Measurements from ENCODE around the gene PCMTD2. TPM values are rescaled to one million over a fixed set of nuclear protein-coding genes. Genes with fewer than 3 reads are reported as not detected.

The PCMTD2 gene
- total and polyA plus RNA-seq, 2 of the 8 experiments (the other 6 are each of a cell fraction or from before 2014, with no cell fraction given) = 21.4 to 55.1 TPM

GRCh38 chr20:64253443-64253842 is 2.1 kb upstream of the PCMTD2 start:
- peaks cover 6% of the 10 kb centered on the region for H3K79me1 ChIP-seq (ENCODE audit: low read depth, low read length)
- H3K18ac ChIP-seq (ENCODE audit: extremely low read depth, low read length) = no peak overlapping the region
- H4K8ac ChIP-seq (ENCODE audit: extremely low read depth, insufficient read depth, low read length) = no peak overlapping the region
- H3K4ac ChIP-seq (replicated peaks; ENCODE audit: insufficient read length, low read depth, low read length) = no peak overlapping the region
- H3K9me3 ChIP-seq (ENCODE audit: insufficient read depth in 2 of 2, low read depth in 1 of 2, low read length in 1 of 2) = no peaks in the 10 kb centered on the region
- peaks cover 3% of the 10 kb centered on the region; the same call in 1 of the 2 replicates for H3K23me2 ChIP-seq (ENCODE audit: low read depth, low read length)
- H4K91ac ChIP-seq (replicated peaks; ENCODE audit: insufficient read length, low read length) = no peak overlapping the region
- no peak overlapping the region for H2BK120ac ChIP-seq (replicated peaks; ENCODE audit: low read depth, low read length)
- H3K36me3 ChIP-seq (ENCODE audit: control insufficient read depth in 2 of 4, insufficient read depth in 4 of 4, low read length in 3 of 4) = no peaks in the 10 kb centered on the region
- H2BK5ac ChIP-seq (ENCODE audit: low read depth, low read length) = no peak overlapping the region
- H3K79me2 ChIP-seq (ENCODE audit: control insufficient read depth in 1 of 2, insufficient read depth in 2 of 2, low read length in 2 of 2) = peaks cover 4 to 26% of the 10 kb centered on the region in 2 experiments; a peak in 3 of 4 replicates
- no peak for FAIRE-seq
- POLR2A ChIA-PET (ENCODE audit: partially characterized antibody) = interaction anchor here (3.2 kb wide), 1 partner anchor 31 kb away, joined by 11 read pairs; no protein-coding TSS in a partner anchor
- 87% methylated on average over 4 of the region's 4 CpGs; no CpG with 5 or more reads in 1 of the 2 experiments for WGBS, 2 experiments (ENCODE audit: extremely low coverage in 1 of 2, insufficient coverage in 1 of 2, insufficient read length in 1 of 2, insufficient replicate concordance in 2 of 2, low coverage in 1 of 2, low lambda C conversion rate in 2 of 2, missing lambda C conversion rate in 1 of 2)
- no peak overlapping the region for H3K23ac ChIP-seq (ENCODE audit: insufficient read length)
- no peak overlapping the region for H2BK12ac ChIP-seq (ENCODE audit: low read depth, low read length)
- H2BK20ac ChIP-seq (ENCODE audit: low read length) = no peak overlapping the region
- H3K27me3 ChIP-seq (replicated peaks in 1 of 4; ENCODE audit: control insufficient read depth in 3 of 4, extremely low read depth in 1 of 4, insufficient read depth in 3 of 4, low read length in 3 of 4) = no peaks in the 10 kb centered on the region; a peak in 1 of 7 replicates
- H3K14ac ChIP-seq (ENCODE audit: insufficient read length) = no peak overlapping the region
- no peak overlapping the region for H3K56ac ChIP-seq (replicated peaks; ENCODE audit: insufficient read length, low read depth, low read length)
- CTCF ChIA-PET (ENCODE audit: partially characterized antibody) = interaction anchor here (0.6 to 6.5 kb wide), 4 partner anchors 10 to 134 kb away, joined by 3 to 41 read pairs (median 3); no protein-coding TSS in a partner anchor
- H3K27ac ChIP-seq (ENCODE audit: low read depth, low read length) = no peak overlapping the region
- peaks cover 2% of the 10 kb centered on the region in 2 experiments for H4K20me1 ChIP-seq (replicated peaks in 1 of 2; ENCODE audit: control insufficient read depth in 1 of 2, insufficient read depth in 2 of 2, low read length in 2 of 2)
- H3K4me1 ChIP-seq (replicated peaks in 1 of 4; ENCODE audit: control insufficient read depth in 3 of 4, insufficient read depth in 4 of 4, low read length in 3 of 4) = peaks cover 2 to 17% (median 7%) of the 10 kb centered on the region in 4 experiments; a peak in 5 of 7 replicates
- no peak overlapping the region for H2BK15ac ChIP-seq (ENCODE audit: low read length)
- no peak for TF ChIP-seq CTCF (IDR thresholded peaks at IDR 0.05; ENCODE audit: control extremely low read depth in 1 of 3, insufficient read depth in 1 of 3, low read depth in 1 of 3, low read length in 3 of 3)
- TF ChIP-seq RFX5 (IDR thresholded peaks at IDR 0.05; ENCODE audit: borderline replicate concordance, low read depth, low read length) = no peak
- no peak for TF ChIP-seq TAF1 (IDR thresholded peaks at IDR 0.05; ENCODE audit: low read depth, low read length)
- peak in 1 of 2 experiments; percentile 6 for DNase-seq (ENCODE audit: low read depth in 1 of 2, low spot score in 2 of 2)
- H2AK5ac ChIP-seq (ENCODE audit: low read depth, low read length) = no peak overlapping the region
- H2AFZ ChIP-seq (ENCODE audit: low read length) = no peak overlapping the region
- no peak overlapping the region for H4K5ac ChIP-seq (ENCODE audit: insufficient read length, low read depth, low read length)
- H3K4me2 ChIP-seq (ENCODE audit: insufficient read depth in 1 of 2, low read depth in 2 of 2, low read length in 2 of 2) = no peak overlapping the region
- H3K4me3 ChIP-seq (ENCODE audit: extremely low read depth in 1 of 4, insufficient read depth in 2 of 4, low read depth in 3 of 4, low read length in 4 of 4) = no peak overlapping the region
- H3K9ac ChIP-seq (replicated peaks in 1 of 4; ENCODE audit: extremely low read depth in 1 of 4, low read depth in 3 of 4, low read length in 3 of 4) = no peak overlapping the region
